ENCODE measurements around the gene HSPA4.

Gene HSPA4

DNA sequence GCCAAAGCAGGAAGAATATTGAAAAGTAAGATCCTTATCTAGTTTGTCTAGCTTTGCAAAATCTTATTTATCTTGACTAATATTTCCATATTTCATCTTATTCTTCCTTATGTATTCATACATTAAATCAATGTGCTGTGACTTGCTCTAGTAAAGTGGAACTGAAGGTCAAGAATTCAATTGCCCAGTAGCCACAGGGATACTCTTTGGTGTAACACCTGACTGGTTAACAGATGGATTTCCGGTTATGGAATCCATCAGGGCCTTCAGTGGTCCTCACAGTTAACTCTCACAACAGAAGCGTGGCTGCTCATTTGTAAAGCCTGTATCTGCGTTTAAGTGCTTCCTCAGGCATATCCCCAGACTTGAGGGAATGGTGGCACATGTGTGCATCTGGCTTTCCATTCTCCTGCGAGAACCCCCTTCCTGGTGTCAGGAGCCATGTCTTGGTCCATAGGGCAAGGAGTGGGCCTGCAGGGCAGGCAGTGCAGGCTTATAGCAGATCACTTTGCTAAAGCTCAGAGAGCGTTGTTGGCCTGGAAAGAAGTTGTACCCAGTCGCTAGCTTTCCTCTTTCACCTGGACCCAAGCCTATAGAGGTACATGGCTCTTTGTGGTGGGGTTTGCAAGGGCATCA is 99.2 kb downstream of the HSPA4 start:
- H3K27ac ChIP-seq = no peak overlapping the region

GRCh38 chr5:133154274-133155075 is 102.7 kb downstream of the HSPA4 start:
- no peak for TF ChIP-seq CTCF (IDR thresholded peaks at IDR 0.05)
- TF ChIP-seq ZFX (IDR thresholded peaks at IDR 0.05; ENCODE audit: borderline replicate concordance) = no peak

More for the DNA sequence above, 99.2 kb downstream of the HSPA4 start:
- TF ChIP-seq CTCF (IDR thresholded peaks at IDR 0.05) = no peak
- TF ChIP-seq ZFX (IDR thresholded peaks at IDR 0.05; ENCODE audit: borderline replicate concordance) = no peak

GRCh38 chr5:133155326-133155969 is 103.6 kb downstream of the HSPA4 start:
- no peak for TF ChIP-seq CTCF (IDR thresholded peaks at IDR 0.05)
- TF ChIP-seq ZFX (IDR thresholded peaks at IDR 0.05; ENCODE audit: borderline replicate concordance) = no peak
- H3K27ac ChIP-seq = no peak overlapping the region

More at GRCh38 chr5:133154274-133155075, 102.7 kb downstream of the HSPA4 start:
- H3K27ac ChIP-seq = no peak overlapping the region
